SK-N-SH treated with all-trans-retinoic acid at 6 μM for 48 hours (cell line): Measurements from ENCODE around the gene ARHGAP45.

Experiments
- ATAC-seq: fragments of 200-7000 bp; cut with Tn5 transposase; 3 replicates; pipeline ENCODE4 v1.9.1; 2020; ENCODE audit warnings: mild to moderate bottlenecking, moderate library complexity
- ARNTL ChIP-seq: fragments of 450-650 bp; formaldehyde crosslinking; IDR thresholded peaks from 2 replicates; pipeline ENCODE4 v1.5.0; 2020; ENCODE audit warnings: low read depth, mild to moderate bottlenecking, moderate library complexity, borderline replicate concordance
- BACH2 ChIP-seq: fragments of 250-450 bp; sonication (Bioruptor Pico); IDR thresholded peaks from 2 replicates; pipeline ENCODE4 v1.9.0; 2021; ENCODE audit warnings: mild to moderate bottlenecking, borderline replicate concordance
- CSDC2 ChIP-seq: fragments of 250-450 bp; sonication (Bioruptor Pico); IDR thresholded peaks from 2 replicates; pipeline ENCODE4 v1.5.0; 2020; ENCODE audit warnings: mild to moderate bottlenecking, moderate library complexity
- ESRRG ChIP-seq: fragments of 250-450 bp; sonication (Bioruptor Pico); IDR thresholded peaks from 2 replicates; pipeline ENCODE4 v1.6.1; 2021; ENCODE audit warnings: mild to moderate bottlenecking
- ISL1 ChIP-seq: fragments of 250-450 bp; sonication (Bioruptor Pico); IDR thresholded peaks from 2 replicates; pipeline ENCODE4 v2.1.2; 2022; ENCODE audit warnings: mild to moderate bottlenecking, moderate library complexity
- OSR1 ChIP-seq: fragments of 250-450 bp; sonication (Bioruptor Pico); IDR thresholded peaks from 2 replicates; pipeline ENCODE4 v1.8.0; 2022; ENCODE audit warnings: moderate library complexity, mild to moderate bottlenecking, inconsistent platforms
- PPARA ChIP-seq: fragments of 250-450 bp; sonication (Bioruptor Pico); IDR thresholded peaks from 2 replicates; pipeline ENCODE4 v1.5.0; 2020; ENCODE audit warnings: mild to moderate bottlenecking, borderline replicate concordance
- RARB ChIP-seq: fragments of 250-450 bp; sonication (Bioruptor Pico); IDR thresholded peaks from 2 replicates; pipeline ENCODE4 v1.8.0; 2021; ENCODE audit warnings: mild to moderate bottlenecking, moderate library complexity
- SNAI2 ChIP-seq: fragments of 250-450 bp; sonication (Bioruptor Pico); IDR thresholded peaks from 2 replicates; pipeline ENCODE4 v1.5.0; 2020; ENCODE audit warnings: mild to moderate bottlenecking, moderate library complexity
- TCF4 ChIP-seq: fragments of 250-450 bp; sonication (Bioruptor Pico); IDR thresholded peaks from 2 replicates; pipeline ENCODE4 v1.8.0; 2021; ENCODE audit warnings: mild to moderate bottlenecking, moderate library complexity, borderline replicate concordance
- TOX ChIP-seq: fragments of 250-450 bp; sonication (Bioruptor Pico); IDR thresholded peaks from 2 replicates; pipeline ENCODE4 v1.8.0; 2021; ENCODE audit warnings: mild to moderate bottlenecking, moderate library complexity, borderline replicate concordance
- ZC3H10 ChIP-seq: fragments of 250-450 bp; sonication (Bioruptor Pico); IDR thresholded peaks from 2 replicates; pipeline ENCODE4 v1.5.1; 2021; ENCODE audit warnings: mild to moderate bottlenecking, moderate library complexity
- ZFP3 ChIP-seq: fragments of 250-450 bp; sonication (Bioruptor Pico); IDR thresholded peaks from 2 replicates; pipeline ENCODE4 v1.5.0; 2020; ENCODE audit warnings: mild to moderate bottlenecking, moderate library complexity
- ZFP30 ChIP-seq: fragments of 450-650 bp; formaldehyde crosslinking; IDR thresholded peaks from 2 replicates; pipeline ENCODE4 v1.5.0; 2022; ENCODE audit warnings: mild to moderate bottlenecking, moderate library complexity
- ZNF565 ChIP-seq: fragments of 450-650 bp; formaldehyde crosslinking; conservative IDR thresholded peaks from 2 replicates; pipeline ENCODE4 v1.5.0; 2020; ENCODE audit warnings: low read depth, mild to moderate bottlenecking, moderate library complexity
- ZNF8 ChIP-seq: fragments of 450-650 bp; formaldehyde crosslinking; IDR thresholded peaks from 2 replicates; pipeline ENCODE4 v1.5.0; 2020; ENCODE audit warnings: mild to moderate bottlenecking, moderate library complexity
- TF ChIP-seq, protein P1 (sequence below): fragments of 250-450 bp; sonication (Bioruptor Pico); IDR thresholded peaks from 2 replicates; pipeline ENCODE4 v1.5.0; 2020; ENCODE audit warnings: mild to moderate bottlenecking, moderate library complexity
- TF ChIP-seq, protein P2 (sequence below): fragments of 250-450 bp; sonication (Bioruptor Pico); IDR thresholded peaks from 2 replicates; pipeline ENCODE4 v1.8.0; 2020; ENCODE audit warnings: mild to moderate bottlenecking, moderate library complexity, borderline replicate concordance
- TF ChIP-seq, protein P3 (sequence below): fragments of 250-450 bp; sonication (Bioruptor Pico); IDR thresholded peaks from 2 replicates; pipeline ENCODE4 v1.5.1; 2021; ENCODE audit warnings: mild to moderate bottlenecking, moderate library complexity
- TF ChIP-seq, protein P4 (sequence below): fragments of 250-450 bp; sonication (Bioruptor Pico); IDR thresholded peaks from 2 replicates; pipeline ENCODE4 v1.5.1; 2020; ENCODE audit warnings: low read depth, mild to moderate bottlenecking, moderate library complexity

ARHGAP45 gene

DNA sequence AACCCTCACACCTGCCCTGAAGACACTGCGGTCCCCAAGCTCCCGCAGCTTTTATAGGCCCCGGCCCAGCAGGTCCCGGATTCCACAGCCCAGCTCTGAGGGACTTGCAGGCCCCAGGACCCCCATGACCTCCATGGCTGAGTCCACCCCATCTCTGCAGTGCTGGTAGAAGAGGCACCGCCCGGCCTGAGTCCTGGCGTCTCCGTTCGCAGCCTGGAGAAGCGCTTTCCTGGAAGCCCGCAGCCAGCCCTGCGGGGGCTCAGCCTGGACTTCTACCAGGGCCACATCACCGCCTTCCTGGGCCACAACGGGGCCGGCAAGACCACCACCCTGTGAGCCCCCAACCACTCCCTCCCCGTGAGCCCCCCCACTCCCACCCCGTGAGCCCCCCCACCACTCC is 17.9 kb upstream of the ARHGAP45 start:
- TF ChIP-seq TCF4 (no peak), ZC3H10 (CRISPR knock-in tag) (no peak), CSDC2 (CRISPR knock-in tag) (no peak), ZFP30 (CRISPR knock-in tag) (no peak), ZNF8 (no peak), ISL1 (CRISPR knock-in tag) (no peak)
- TF ChIP-seq, all 23 proteins: peak for 0
- no peak for ATAC-seq

DNA sequence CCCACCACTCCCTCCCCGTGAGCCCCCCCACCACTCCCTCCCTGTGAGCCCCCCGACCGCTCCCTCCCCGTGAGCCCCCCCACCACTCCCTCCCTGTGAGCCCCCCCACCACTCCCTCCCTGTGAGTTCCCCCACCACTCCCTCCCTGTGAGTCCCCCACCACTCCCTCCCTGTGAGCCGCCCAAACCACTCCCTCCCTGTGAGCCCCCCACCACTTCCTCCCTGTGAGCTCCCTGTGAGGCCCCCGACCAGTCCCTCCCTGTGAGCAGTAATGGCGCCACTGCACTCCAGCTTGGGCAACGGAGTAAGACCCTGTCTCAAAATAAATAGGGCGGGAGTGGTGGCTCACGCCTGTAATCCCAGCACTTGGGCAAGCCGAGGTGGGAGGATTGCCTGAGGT is 17.2 kb upstream of the ARHGAP45 start:
- no peak for ATAC-seq
- TF ChIP-seq PPARA (CRISPR knock-in tag) (no peak), TCF4 (no peak), RARB (CRISPR knock-in tag) (no peak), ISL1 (CRISPR knock-in tag) (no peak), ZNF565 (CRISPR knock-in tag) (no peak), TOX (CRISPR knock-in tag) (no peak), SNAI2 (CRISPR knock-in tag) (no peak), ZFP30 (CRISPR knock-in tag) (no peak), ZC3H10 (CRISPR knock-in tag) (no peak), OSR1 (CRISPR knock-in tag) (no peak), ARNTL (CRISPR knock-in tag) (no peak)
- TF ChIP-seq, protein P1, sequence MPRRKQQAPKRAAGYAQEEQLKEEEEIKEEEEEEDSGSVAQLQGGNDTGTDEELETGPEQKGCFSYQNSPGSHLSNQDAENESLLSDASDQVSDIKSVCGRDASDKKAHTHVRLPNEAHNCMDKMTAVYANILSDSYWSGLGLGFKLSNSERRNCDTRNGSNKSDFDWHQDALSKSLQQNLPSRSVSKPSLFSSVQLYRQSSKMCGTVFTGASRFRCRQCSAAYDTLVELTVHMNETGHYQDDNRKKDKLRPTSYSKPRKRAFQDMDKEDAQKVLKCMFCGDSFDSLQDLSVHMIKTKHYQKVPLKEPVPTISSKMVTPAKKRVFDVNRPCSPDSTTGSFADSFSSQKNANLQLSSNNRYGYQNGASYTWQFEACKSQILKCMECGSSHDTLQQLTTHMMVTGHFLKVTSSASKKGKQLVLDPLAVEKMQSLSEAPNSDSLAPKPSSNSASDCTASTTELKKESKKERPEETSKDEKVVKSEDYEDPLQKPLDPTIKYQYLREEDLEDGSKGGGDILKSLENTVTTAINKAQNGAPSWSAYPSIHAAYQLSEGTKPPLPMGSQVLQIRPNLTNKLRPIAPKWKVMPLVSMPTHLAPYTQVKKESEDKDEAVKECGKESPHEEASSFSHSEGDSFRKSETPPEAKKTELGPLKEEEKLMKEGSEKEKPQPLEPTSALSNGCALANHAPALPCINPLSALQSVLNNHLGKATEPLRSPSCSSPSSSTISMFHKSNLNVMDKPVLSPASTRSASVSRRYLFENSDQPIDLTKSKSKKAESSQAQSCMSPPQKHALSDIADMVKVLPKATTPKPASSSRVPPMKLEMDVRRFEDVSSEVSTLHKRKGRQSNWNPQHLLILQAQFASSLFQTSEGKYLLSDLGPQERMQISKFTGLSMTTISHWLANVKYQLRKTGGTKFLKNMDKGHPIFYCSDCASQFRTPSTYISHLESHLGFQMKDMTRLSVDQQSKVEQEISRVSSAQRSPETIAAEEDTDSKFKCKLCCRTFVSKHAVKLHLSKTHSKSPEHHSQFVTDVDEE (CRISPR knock-in tag): no peak
- TF ChIP-seq, protein P2, sequence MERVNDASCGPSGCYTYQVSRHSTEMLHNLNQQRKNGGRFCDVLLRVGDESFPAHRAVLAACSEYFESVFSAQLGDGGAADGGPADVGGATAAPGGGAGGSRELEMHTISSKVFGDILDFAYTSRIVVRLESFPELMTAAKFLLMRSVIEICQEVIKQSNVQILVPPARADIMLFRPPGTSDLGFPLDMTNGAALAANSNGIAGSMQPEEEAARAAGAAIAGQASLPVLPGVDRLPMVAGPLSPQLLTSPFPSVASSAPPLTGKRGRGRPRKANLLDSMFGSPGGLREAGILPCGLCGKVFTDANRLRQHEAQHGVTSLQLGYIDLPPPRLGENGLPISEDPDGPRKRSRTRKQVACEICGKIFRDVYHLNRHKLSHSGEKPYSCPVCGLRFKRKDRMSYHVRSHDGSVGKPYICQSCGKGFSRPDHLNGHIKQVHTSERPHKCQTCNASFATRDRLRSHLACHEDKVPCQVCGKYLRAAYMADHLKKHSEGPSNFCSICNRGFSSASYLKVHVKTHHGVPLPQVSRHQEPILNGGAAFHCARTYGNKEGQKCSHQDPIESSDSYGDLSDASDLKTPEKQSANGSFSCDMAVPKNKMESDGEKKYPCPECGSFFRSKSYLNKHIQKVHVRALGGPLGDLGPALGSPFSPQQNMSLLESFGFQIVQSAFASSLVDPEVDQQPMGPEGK (CRISPR knock-in tag): no peak
- TF ChIP-seq, protein P3, sequence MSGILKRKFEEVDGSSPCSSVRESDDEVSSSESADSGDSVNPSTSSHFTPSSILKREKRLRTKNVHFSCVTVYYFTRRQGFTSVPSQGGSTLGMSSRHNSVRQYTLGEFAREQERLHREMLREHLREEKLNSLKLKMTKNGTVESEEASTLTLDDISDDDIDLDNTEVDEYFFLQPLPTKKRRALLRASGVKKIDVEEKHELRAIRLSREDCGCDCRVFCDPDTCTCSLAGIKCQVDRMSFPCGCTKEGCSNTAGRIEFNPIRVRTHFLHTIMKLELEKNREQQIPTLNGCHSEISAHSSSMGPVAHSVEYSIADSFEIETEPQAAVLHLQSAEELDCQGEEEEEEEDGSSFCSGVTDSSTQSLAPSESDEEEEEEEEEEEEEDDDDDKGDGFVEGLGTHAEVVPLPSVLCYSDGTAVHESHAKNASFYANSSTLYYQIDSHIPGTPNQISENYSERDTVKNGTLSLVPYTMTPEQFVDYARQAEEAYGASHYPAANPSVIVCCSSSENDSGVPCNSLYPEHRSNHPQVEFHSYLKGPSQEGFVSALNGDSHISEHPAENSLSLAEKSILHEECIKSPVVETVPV: no peak
- TF ChIP-seq, protein P4, sequence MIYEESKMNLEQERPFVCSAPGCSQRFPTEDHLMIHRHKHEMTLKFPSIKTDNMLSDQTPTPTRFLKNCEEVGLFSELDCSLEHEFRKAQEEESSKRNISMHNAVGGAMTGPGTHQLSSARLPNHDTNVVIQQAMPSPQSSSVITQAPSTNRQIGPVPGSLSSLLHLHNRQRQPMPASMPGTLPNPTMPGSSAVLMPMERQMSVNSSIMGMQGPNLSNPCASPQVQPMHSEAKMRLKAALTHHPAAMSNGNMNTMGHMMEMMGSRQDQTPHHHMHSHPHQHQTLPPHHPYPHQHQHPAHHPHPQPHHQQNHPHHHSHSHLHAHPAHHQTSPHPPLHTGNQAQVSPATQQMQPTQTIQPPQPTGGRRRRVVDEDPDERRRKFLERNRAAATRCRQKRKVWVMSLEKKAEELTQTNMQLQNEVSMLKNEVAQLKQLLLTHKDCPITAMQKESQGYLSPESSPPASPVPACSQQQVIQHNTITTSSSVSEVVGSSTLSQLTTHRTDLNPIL (CRISPR knock-in tag): no peak

DNA sequence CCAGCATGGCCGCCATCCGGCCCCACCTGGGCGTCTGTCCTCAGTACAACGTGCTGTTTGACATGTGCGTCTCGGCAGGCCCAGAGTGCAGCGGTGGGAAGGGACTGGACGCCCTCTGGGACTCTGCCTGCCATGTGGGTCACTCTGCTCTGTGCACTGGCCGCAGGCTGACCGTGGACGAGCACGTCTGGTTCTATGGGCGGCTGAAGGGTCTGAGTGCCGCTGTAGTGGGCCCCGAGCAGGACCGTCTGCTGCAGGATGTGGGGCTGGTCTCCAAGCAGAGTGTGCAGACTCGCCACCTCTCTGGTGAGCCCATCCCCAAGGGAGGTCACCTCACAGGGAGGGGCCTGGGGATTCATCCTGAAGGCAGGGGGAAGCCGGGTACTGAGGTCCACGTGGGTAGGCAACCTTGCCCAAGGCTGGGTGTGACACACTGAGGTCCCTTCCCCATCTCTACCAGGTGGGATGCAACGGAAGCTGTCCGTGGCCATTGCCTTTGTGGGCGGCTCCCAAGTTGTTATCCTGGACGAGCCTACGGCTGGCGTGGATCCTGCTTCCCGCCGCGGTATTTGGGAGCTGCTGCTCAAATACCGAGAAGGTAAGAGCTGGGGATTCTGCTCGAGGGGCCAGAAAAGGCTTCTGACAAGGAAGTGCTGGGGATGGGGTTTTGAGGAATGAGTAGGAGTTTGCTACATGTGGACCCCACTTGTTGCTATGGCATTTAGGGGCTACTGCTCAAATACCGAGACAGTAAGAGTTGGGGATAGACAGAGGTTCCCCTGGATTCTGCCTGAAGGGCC is 15.8 kb upstream of the ARHGAP45 start:
- no peak for ATAC-seq
- TF ChIP-seq BACH2 (CRISPR knock-in tag): no peak
- no peak for TF ChIP-seq PPARA (CRISPR knock-in tag)
- no peak for TF ChIP-seq ESRRG (CRISPR knock-in tag)
- no peak for TF ChIP-seq OSR1 (CRISPR knock-in tag)
- no peak for TF ChIP-seq ZNF8
- TF ChIP-seq ZFP3 (CRISPR knock-in tag): peak; percentile 99
- TF ChIP-seq ZC3H10 (CRISPR knock-in tag): no peak

DNA sequence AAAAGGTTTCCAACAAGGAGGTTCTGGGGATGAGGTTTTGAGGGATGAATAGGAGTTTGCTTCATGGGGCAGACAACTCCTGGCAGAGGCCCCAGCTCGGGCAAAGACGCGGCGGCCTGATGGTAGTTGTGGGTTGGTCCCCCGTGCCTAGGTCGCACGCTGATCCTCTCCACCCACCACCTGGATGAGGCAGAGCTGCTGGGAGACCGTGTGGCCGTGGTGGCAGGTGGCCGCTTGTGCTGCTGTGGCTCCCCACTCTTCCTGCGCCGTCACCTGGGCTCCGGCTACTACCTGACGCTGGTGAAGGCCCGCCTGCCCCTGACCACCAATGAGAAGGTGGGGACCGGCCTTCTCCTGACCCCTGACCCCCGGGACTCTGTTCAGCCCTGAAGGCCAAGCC is 15.2 kb upstream of the ARHGAP45 start:
- no peak for ATAC-seq
- TF ChIP-seq, protein P3: no peak
- TF ChIP-seq ZFP30 (CRISPR knock-in tag): no peak
- TF ChIP-seq, protein P2 (CRISPR knock-in tag): no peak
- no peak for TF ChIP-seq SNAI2 (CRISPR knock-in tag)
- TF ChIP-seq ISL1 (CRISPR knock-in tag): no peak
- TF ChIP-seq RARB (CRISPR knock-in tag): no peak
- no peak for TF ChIP-seq TOX (CRISPR knock-in tag)
- no peak for TF ChIP-seq BACH2 (CRISPR knock-in tag)
- TF ChIP-seq, protein P1 (CRISPR knock-in tag): no peak
- no peak for TF ChIP-seq ZC3H10 (CRISPR knock-in tag)
